Activated naive CD8-positive, alpha-beta T cell treated with anti-CD3 and anti-CD28 coated beads, Interleukin-2, amount 50 U/mL, for 24 hours (primary cell): Measurements from ENCODE around the gene KIAA1549.
"Not testable (repeated sequence)": the region's sequence is repeated elsewhere in the genome, so short reads cannot be mapped to it uniquely, and the experiment has no call there.

Experiments used
- ATAC-seq: fragments of 150-1000 bp; cut with Tn5 transposase; one replicate; pipeline ENCODE4 v1.10.0; 2021
- DNase-seq: peaks from one replicate; pipeline ENCODE4 v3.0.0; 2021
- H3K27ac Mint-ChIP-seq: one replicate; pipeline ENCODE4 v1.8.0; 2021; ENCODE audit warnings: mild to moderate bottlenecking, mixed read lengths
- H3K27me3 Mint-ChIP-seq: one replicate; pipeline ENCODE4 v1.8.0; 2021; ENCODE audit warnings: mixed read lengths
- H3K36me3 Mint-ChIP-seq: one replicate; pipeline ENCODE4 v1.8.0; 2021; ENCODE audit warnings: low read depth, mixed read lengths
- H3K4me1 Mint-ChIP-seq: one replicate; pipeline ENCODE4 v1.8.0; 2021; ENCODE audit warnings: mixed read lengths
- H3K4me3 Mint-ChIP-seq: one replicate; pipeline ENCODE4 v1.8.0; 2021; ENCODE audit warnings: mild to moderate bottlenecking, moderate library complexity, mixed read lengths
- H3K9me3 Mint-ChIP-seq: one replicate; pipeline ENCODE4 v1.8.0; 2021; ENCODE audit warnings: mixed read lengths

KIAA1549 gene

GRCh38 chr7:138981332-138982203 lies at the start of gene KIAA1549:
Gene KIAA1549, minus strand, starts transcription at chr7:138981389. Its CDS starts 120 bp downstream, at chr7:138981269.
- peak within 1 kb of the TSS; percentile 82 for H3K4me3 Mint-ChIP-seq
- DNase-seq = peak; percentile 67
- no peaks in the 10 kb centered on the region for H3K9me3 Mint-ChIP-seq
- peaks cover 42% of the 10 kb centered on the region for H3K27me3 Mint-ChIP-seq
- H3K4me1 Mint-ChIP-seq = peaks cover 14% of the 10 kb centered on the region
- peak; percentile 82 for ATAC-seq
- peak within 1 kb of the TSS; percentile 63 for H3K27ac Mint-ChIP-seq
- H3K36me3 Mint-ChIP-seq = no peaks in the 10 kb centered on the region

GRCh38 chr7:139029353-139029752 lies 48.2 kb upstream of the KIAA1549 start:
- DNase-seq (no peak), ATAC-seq (no peak)
- Mint-ChIP-seq H3K4me3 (no peak overlapping the region), H3K4me1 (peaks cover 11% of the 10 kb centered on the region), H3K27ac (no peak overlapping the region), H3K9me3 (no peaks in the 10 kb centered on the region), H3K27me3 (no peaks in the 10 kb centered on the region), H3K36me3 (peaks cover 66% of the 10 kb centered on the region)

- Mint-ChIP-seq H3K27me3 (no peaks in the 10 kb centered on the region), H3K27ac (no peak overlapping the region), H3K9me3 (no peaks in the 10 kb centered on the region), H3K36me3 (peaks cover 63% of the 10 kb centered on the region), H3K4me3 (no peak overlapping the region), H3K4me1 (no peaks in the 10 kb centered on the region)
- ATAC-seq (no peak), DNase-seq (no peak)
Measured at GRCh38 chr7:139026551-139026950, 45.4 kb upstream of the KIAA1549 start.

- H3K4me1 Mint-ChIP-seq, H3K27ac Mint-ChIP-seq, ATAC-seq, H3K27me3 Mint-ChIP-seq, H3K9me3 Mint-ChIP-seq, H3K4me3 Mint-ChIP-seq, DNase-seq: not testable (repeated sequence)
- peaks cover 57% of the 10 kb centered on the region for H3K36me3 Mint-ChIP-seq
Measured at GRCh38 chr7:139025861-139026260, 44.7 kb upstream of the KIAA1549 start.

GRCh38 chr7:139023076-139023475 lies 41.9 kb upstream of the KIAA1549 start:
- no peaks in the 10 kb centered on the region for H3K9me3 Mint-ChIP-seq
- DNase-seq (no peak), ATAC-seq (no peak)
- no peaks in the 10 kb centered on the region for H3K4me1 Mint-ChIP-seq
- H3K4me3 Mint-ChIP-seq = no peak overlapping the region
- no peak overlapping the region for H3K27ac Mint-ChIP-seq
- H3K36me3 Mint-ChIP-seq = peaks cover 41% of the 10 kb centered on the region
- H3K27me3 Mint-ChIP-seq = no peaks in the 10 kb centered on the region

GRCh38 chr7:139022286-139022685 lies 41.1 kb upstream of the KIAA1549 start:
- no peak overlapping the region for H3K27ac Mint-ChIP-seq
- H3K27me3 Mint-ChIP-seq = no peaks in the 10 kb centered on the region
- H3K9me3 Mint-ChIP-seq = no peaks in the 10 kb centered on the region
- no peak for ATAC-seq
- no peak overlapping the region for H3K4me3 Mint-ChIP-seq
- DNase-seq = no peak
- H3K4me1 Mint-ChIP-seq = no peaks in the 10 kb centered on the region
- H3K36me3 Mint-ChIP-seq = peaks cover 34% of the 10 kb centered on the region

- Mint-ChIP-seq H3K27me3 (peaks cover 2% of the 10 kb centered on the region), H3K9me3 (no peaks in the 10 kb centered on the region), H3K27ac (no peak overlapping the region), H3K36me3 (peaks cover 14% of the 10 kb centered on the region), H3K4me1 (no peaks in the 10 kb centered on the region), H3K4me3 (no peak overlapping the region)
- DNase-seq (no peak), ATAC-seq (no peak)
Measured at GRCh38 chr7:139018910-139019309, 37.7 kb upstream of the KIAA1549 start.

GRCh38 chr7:139016931-139017511 lies 35.8 kb upstream of the KIAA1549 start:
- ATAC-seq = peak; percentile 93
- Mint-ChIP-seq H3K4me1 (no peaks in the 10 kb centered on the region), H3K9me3 (no peaks in the 10 kb centered on the region), H3K36me3 (peaks cover 1% of the 10 kb centered on the region), H3K27me3 (peaks cover 2% of the 10 kb centered on the region), H3K27ac (no peak overlapping the region), H3K4me3 (no peak overlapping the region)
- peak; percentile 53 for DNase-seq

- H3K4me3 Mint-ChIP-seq = no peak overlapping the region
Measured at GRCh38 chr7:139011373-139011772, 30.2 kb upstream of the KIAA1549 start.

GRCh38 chr7:139004321-139005090 lies 23.3 kb upstream of the KIAA1549 start:
- H3K27ac Mint-ChIP-seq = no peak overlapping the region
- H3K36me3 Mint-ChIP-seq = peaks cover 6% of the 10 kb centered on the region
- H3K9me3 Mint-ChIP-seq = peaks cover 26% of the 10 kb centered on the region
- DNase-seq = no peak
- ATAC-seq = no peak
- H3K4me1 Mint-ChIP-seq = peaks cover 1% of the 10 kb centered on the region
- H3K4me3 Mint-ChIP-seq = no peak overlapping the region
- H3K27me3 Mint-ChIP-seq = no peaks in the 10 kb centered on the region

More at GRCh38 chr7:139011373-139011772, 30.2 kb upstream of the KIAA1549 start:
- ATAC-seq = no peak
- no peaks in the 10 kb centered on the region for H3K9me3 Mint-ChIP-seq
- H3K27ac Mint-ChIP-seq = no peak overlapping the region
- H3K4me1 Mint-ChIP-seq = no peaks in the 10 kb centered on the region
- peaks cover 2% of the 10 kb centered on the region for H3K27me3 Mint-ChIP-seq
- no peaks in the 10 kb centered on the region for H3K36me3 Mint-ChIP-seq
- DNase-seq = no peak

GRCh38 chr7:138999414-138999813 lies 18.2 kb upstream of the KIAA1549 start:
- Mint-ChIP-seq H3K36me3 (peaks cover 5% of the 10 kb centered on the region), H3K4me1 (peaks cover 4% of the 10 kb centered on the region), H3K4me3 (no peak overlapping the region), H3K9me3 (peaks cover 13% of the 10 kb centered on the region), H3K27ac (no peak overlapping the region), H3K27me3 (peaks cover 4% of the 10 kb centered on the region)
- DNase-seq = no peak
- ATAC-seq = no peak

- ATAC-seq (no peak), DNase-seq (no peak)
- H3K9me3 Mint-ChIP-seq = peaks cover 6% of the 10 kb centered on the region
- no peaks in the 10 kb centered on the region for H3K36me3 Mint-ChIP-seq
- no peak overlapping the region for H3K4me3 Mint-ChIP-seq
- peaks cover 13% of the 10 kb centered on the region for H3K27me3 Mint-ChIP-seq
- no peak overlapping the region for H3K27ac Mint-ChIP-seq
- H3K4me1 Mint-ChIP-seq = no peaks in the 10 kb centered on the region
Measured at GRCh38 chr7:138992052-138992531, 10.9 kb upstream of the KIAA1549 start.

- H3K27me3 Mint-ChIP-seq = peaks cover 15% of the 10 kb centered on the region
- no peak overlapping the region for H3K4me3 Mint-ChIP-seq
- no peaks in the 10 kb centered on the region for H3K4me1 Mint-ChIP-seq
- ATAC-seq (no peak), DNase-seq (no peak)
- peaks cover 6% of the 10 kb centered on the region for H3K9me3 Mint-ChIP-seq
- H3K27ac Mint-ChIP-seq = no peak overlapping the region
- H3K36me3 Mint-ChIP-seq = no peaks in the 10 kb centered on the region
Measured at GRCh38 chr7:138987686-138988085, 6.5 kb upstream of the KIAA1549 start.

- Mint-ChIP-seq H3K9me3 (no peaks in the 10 kb centered on the region), H3K4me3 (peak overlapping the region; percentile 54), H3K36me3 (no peaks in the 10 kb centered on the region), H3K4me1 (peaks cover 14% of the 10 kb centered on the region), H3K27me3 (peaks cover 42% of the 10 kb centered on the region), H3K27ac (peak overlapping the region; percentile 17)
- DNase-seq (no peak), ATAC-seq (no peak)
Measured at GRCh38 chr7:138982204-138982623, 1.0 kb upstream of the KIAA1549 start.
